GM12878 (cell line): ENCODE measurements around the gene MGAT4B. TPM values are rescaled to one million over a fixed set of nuclear protein-coding genes. Genes with fewer than 3 reads are reported as not detected.

Experiments used
- ATAC-seq: fragments of 200-7000 bp; cut with Tn5 transposase; 3 replicates; pipeline ENCODE4 v1.9.1; 2020; ENCODE audit warnings: mild to moderate bottlenecking, moderate library complexity
- BruUV-seq: library from RNA; stranded (reverse); fragments of 400-500 nt; replicated peaks from 2 replicates; lab custom pipeline; 2021; lab: Mats Ljungman, UMichigan
- CTCF ChIA-PET: fragments of 300-600 bp; sonication (Branson Sonifier 250); formaldehyde crosslinking; extraction: SDS; loops from one replicate; lab custom pipeline; 2021; ENCODE audit warnings: inconsistent platforms; lab: Yijun Ruan, JAX
- POLR2A ChIA-PET: fragments of 350-600 bp; formaldehyde crosslinking; extraction: SDS; loops from one replicate; lab custom pipeline; 2021; ENCODE audit warnings: inconsistent platforms; lab: Charles Lee
- RAD21 ChIA-PET: fragments of 300-600 bp; sonication (Branson Sonifier 250); formaldehyde crosslinking; loops from one replicate; lab custom pipeline; 2023; ENCODE audit warnings: antibody characterized with exemption; ENCODE audit not compliant: unreplicated experiment; lab: Charles Lee
- SMC1A ChIA-PET: fragments of 300-600 bp; sonication (Branson Sonifier 250); formaldehyde crosslinking; loops from one replicate; lab custom pipeline; 2023; ENCODE audit not compliant: unreplicated experiment, uncharacterized antibody; lab: Charles Lee
- DNase-seq: peaks from one replicate; pipeline ENCODE4 v3.0.0-alpha.2; 2011; ENCODE audit warnings: low read depth, low spot score
- FAIRE-seq: peaks from 3 replicates; lab custom pipeline; 2011; peaks lifted over from hg19 to GRCh38; lab: Jason Lieb, UNC
- H2AFZ ChIP-seq: 2 replicates; pipeline ENCODE4 v1.6.0; 2011; ENCODE audit warnings: low read depth, low read length, control low read depth; ENCODE audit not compliant: control insufficient read depth
- H3K27ac ChIP-seq: 2 replicates; pipeline ENCODE4 v1.5.1; 2011; ENCODE audit warnings: control low read depth; ENCODE audit not compliant: control insufficient read depth, insufficient read depth
- H3K27me3 ChIP-seq, 2 experiments: replicated peaks in 1 of 2; 2 replicates each; pipeline versions ENCODE4 v1.6.0 to v1.6.1; 2011; ENCODE audit warnings: low read length in 1 of 2; ENCODE audit not compliant: control insufficient read depth in 2 of 2, insufficient read depth in 2 of 2
- H3K36me3 ChIP-seq, 2 experiments: 2 replicates each; pipeline ENCODE4 v1.5.1; 2011; ENCODE audit warnings: low read length in 1 of 2; ENCODE audit not compliant: control insufficient read depth in 2 of 2, insufficient read depth in 2 of 2
- H3K4me1 ChIP-seq: 2 replicates; pipeline ENCODE4 v1.6.1; 2011; ENCODE audit warnings: mild to moderate bottlenecking, low read length, moderate library complexity, mixed read lengths; ENCODE audit not compliant: control insufficient read depth, insufficient read depth
- H3K4me2 ChIP-seq: 2 replicates; pipeline ENCODE4 v1.6.0; 2011; ENCODE audit warnings: control low read depth; ENCODE audit not compliant: control insufficient read depth, insufficient read depth
- H3K4me3 ChIP-seq: fragments of 200-600 bp; sonication (generic); 2 replicates; pipeline ENCODE4 v1.5.1; 2016
- H3K79me2 ChIP-seq: 2 replicates; pipeline ENCODE4 v1.6.0; 2011; ENCODE audit warnings: low read length; ENCODE audit not compliant: control insufficient read depth, insufficient read depth
- H3K9ac ChIP-seq: 2 replicates; pipeline ENCODE4 v1.8.0; 2011; ENCODE audit warnings: low read length, control low read depth, mixed read lengths; ENCODE audit not compliant: control insufficient read depth, insufficient read depth
- H3K9me3 ChIP-seq: replicated peaks from 3 replicates; pipeline ENCODE4 v1.5.1; 2011; ENCODE audit warnings: mild to moderate bottlenecking, low read length; ENCODE audit not compliant: control insufficient read depth, insufficient read depth
- H4K20me1 ChIP-seq: 2 replicates; pipeline ENCODE4 v1.6.0; 2011; ENCODE audit not compliant: control insufficient read depth, insufficient read depth
- ASH2L ChIP-seq: fragments of 300-600, 200-600 bp; sonication (generic); IDR thresholded peaks from 2 replicates; pipeline ENCODE4 v1.6.1; 2017; ENCODE audit warnings: low read depth, mild to moderate bottlenecking, borderline replicate concordance
- ATF7 ChIP-seq: fragments of 450-650 bp; IDR thresholded peaks from 2 replicates; pipeline ENCODE4 v1.6.1; 2016; ENCODE audit warnings: low read depth, mild to moderate bottlenecking
- BRCA1 ChIP-seq: IDR thresholded peaks from 2 replicates; pipeline ENCODE4 v1.6.1; 2011; ENCODE audit warnings: low read depth, low read length, improper control_type of control experiment
- HCFC1 ChIP-seq: fragments of 150-350 bp; IDR thresholded peaks from 2 replicates; pipeline ENCODE4 v1.6.1; 2014; ENCODE audit warnings: low read length
- IRF4 ChIP-seq: IDR thresholded peaks from 2 replicates; pipeline ENCODE4 v1.6.1; 2011; ENCODE audit warnings: low read depth, low read length
- JUNB ChIP-seq: IDR thresholded peaks from 2 replicates; pipeline ENCODE4 v1.6.1; 2016; ENCODE audit warnings: antibody characterized with exemption, mild to moderate bottlenecking
- MEF2B ChIP-seq: fragments of 450-650 bp; IDR thresholded peaks from 2 replicates; pipeline ENCODE4 v1.6.1; 2018; ENCODE audit warnings: mild to moderate bottlenecking, moderate library complexity; ENCODE audit not compliant: partially characterized antibody, poor library complexity, severe bottlenecking
- NBN ChIP-seq: fragments of 450-650 bp; IDR thresholded peaks from 2 replicates; pipeline ENCODE4 v1.6.1; 2016
- NFIC ChIP-seq: IDR thresholded peaks from 2 replicates; pipeline ENCODE4 v1.6.1; 2012; ENCODE audit warnings: low read depth, mild to moderate bottlenecking, inconsistent platforms, low read length, moderate library complexity
- REST ChIP-seq: IDR thresholded peaks from 2 replicates; pipeline ENCODE4 v1.6.1; 2012; ENCODE audit warnings: mild to moderate bottlenecking, low read depth, low read length
- SMAD1 ChIP-seq: fragments of 450-650 bp; IDR thresholded peaks from 2 replicates; pipeline ENCODE4 v1.6.1; 2018; ENCODE audit warnings: mild to moderate bottlenecking, low read depth; ENCODE audit not compliant: partially characterized antibody
- SMAD5 ChIP-seq: IDR thresholded peaks from 2 replicates; pipeline ENCODE4 v1.6.1; 2016; ENCODE audit warnings: antibody characterized with exemption, low read depth
- TCF12 ChIP-seq: IDR thresholded peaks from 2 replicates; pipeline ENCODE4 v1.6.1; 2011; ENCODE audit warnings: low read depth, mild to moderate bottlenecking, low read length
- TCF3 ChIP-seq: IDR thresholded peaks from 2 replicates; pipeline ENCODE4 v1.6.1; 2012; ENCODE audit warnings: low read depth, mild to moderate bottlenecking, low read length, borderline replicate concordance; ENCODE audit not compliant: insufficient read depth
- ZNF207 ChIP-seq: fragments of 450-650 bp; IDR thresholded peaks from 2 replicates; pipeline ENCODE4 v1.6.1; 2014; ENCODE audit warnings: antibody characterized with exemption, mild to moderate bottlenecking, borderline replicate concordance
- WGBS: methylation state at CpG from one replicate; pipeline ENCODE4 v1.1.6; 2016; ENCODE audit warnings: low lambda C conversion rate; ENCODE audit not compliant: insufficient replicate concordance, insufficient coverage; ENCODE audit errors: missing lambda C conversion rate; 5-methylcytosine and 5-hydroxymethylcytosine counted together
- in situ Hi-C: fragments of 300-500 bp; cut with MboI; formaldehyde crosslinking; loops from 9 replicates; pipeline ENCODE4 v1.14.3; 2018; ENCODE audit warnings: mixed read lengths
- intact Hi-C: fragments of 100-400 bp; cut with micrococcal nuclease; formaldehyde crosslinking; loops from one replicate; pipeline ENCODE4 v1.14.2; 2022; ENCODE audit not compliant: unreplicated experiment
- polyA plus RNA-seq, 11 experiments: library from polyadenylated mRNA; depleted of rRNA in 4 of 11; unstranded in 6 of 11; stranded (reverse) in 5 of 11; fragments of >200 nt; fragmentation: Nextera tagmentation in 4 of 11; fragmentation: Illumina TruSeq in 1 of 11; extraction: Ambion mirVana in 4 of 11; extraction: Trizol in 1 of 11; gene quantifications; 1 replicate in 1 of 11; 2 replicates in 10 of 11; pipeline versions ENCODE4 v1.2.1 to v1.2.3, GENCODE V29; 2011 to 2016; ENCODE audit warnings: inconsistent platforms in 2 of 11, missing spikeins in 2 of 11, low read depth in 1 of 11
- total RNA-seq, 4 experiments: library from RNA; depleted of rRNA in 3 of 4; stranded (reverse); fragments of >200 nt in 3 of 4; fragmentation: Illumina TruSeq in 1 of 4; extraction: Trizol in 1 of 4; gene quantifications; 2 replicates each; pipeline versions ENCODE4 v1.2.1 to v1.2.3, GENCODE V29; 2013 to 2021

MGAT4B gene
- total and polyA plus RNA-seq, 10 of the 15 experiments (the other 5 are each of a cell fraction or from before 2014, with no cell fraction given): 0.60 to 82.5 (median 34.4) TPM; not detected in 1

GRCh38 chr5:179769271-179769670, 37.4 kb downstream of the MGAT4B start (continued):
- no peak for TF ChIP-seq TCF3

- TF ChIP-seq TCF12 (no peak), JUNB (no peak), NFIC (no peak), SMAD1 (no peak), MEF2B (no peak), ATF7 (no peak), ASH2L (no peak), BRCA1 (no peak), IRF4 (no peak), ZNF207 (no peak), SMAD5 (no peak), HCFC1 (no peak), NBN (no peak), REST (no peak)
- peaks cover under 1% of the 10 kb centered on the region; the same call in 1 of the 2 replicates for H4K20me1 ChIP-seq
- no peak overlapping the region for H3K27ac ChIP-seq
- POLR2A ChIA-PET: interaction anchor here (0.7 kb wide), 1 partner anchor 150 kb away, joined by 3 read pairs; no protein-coding TSS in a partner anchor
- SMC1A ChIA-PET: no interaction called here
- no peak overlapping the region for H3K4me2 ChIP-seq
- no peak overlapping the region for H3K4me3 ChIP-seq
- in situ Hi-C loops (no loop called here), intact Hi-C loops (loop anchor here (10.0 kb wide), 1 partner anchor 206 kb away; no protein-coding TSS in a partner anchor)
- no peak for ATAC-seq
- H3K79me2 ChIP-seq: peaks cover 5% of the 10 kb centered on the region
- no peaks in the 10 kb centered on the region for H3K9me3 ChIP-seq
- no peaks in the 10 kb centered on the region for H3K4me1 ChIP-seq
- no peak overlapping the region for H3K9ac ChIP-seq
- over 99% methylated on average over 18 of the region's 18 CpGs for WGBS
- CTCF ChIA-PET: interaction anchor here (1.0 kb wide), 1 partner anchor 26 kb away, joined by 3 read pairs; the partner anchor contains the start of gene LTC4S
- H2AFZ ChIP-seq: no peak overlapping the region
- no TSS peak for BruUV-seq
- FAIRE-seq: no peak
- peaks cover 20 to 30% of the 10 kb centered on the region in 2 experiments for H3K36me3 ChIP-seq
- no peak for DNase-seq
- RAD21 ChIA-PET: no interaction called here
- no peaks in the 10 kb centered on the region for H3K27me3 ChIP-seq
Observed at GRCh38 chr5:179768326-179769085, 38.2 kb downstream of the MGAT4B start.
